Medulla oblongata (tissue), 1 donor: ENCODE results near the gene IER3.

Source experiments
- DNase-seq: peaks from one replicate; pipeline ENCODE4 v3.0.0-alpha.2; 2015; ENCODE audit errors: extremely low spot score

IER3 gene, protein sequence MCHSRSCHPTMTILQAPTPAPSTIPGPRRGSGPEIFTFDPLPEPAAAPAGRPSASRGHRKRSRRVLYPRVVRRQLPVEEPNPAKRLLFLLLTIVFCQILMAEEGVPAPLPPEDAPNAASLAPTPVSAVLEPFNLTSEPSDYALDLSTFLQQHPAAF

DNA sequence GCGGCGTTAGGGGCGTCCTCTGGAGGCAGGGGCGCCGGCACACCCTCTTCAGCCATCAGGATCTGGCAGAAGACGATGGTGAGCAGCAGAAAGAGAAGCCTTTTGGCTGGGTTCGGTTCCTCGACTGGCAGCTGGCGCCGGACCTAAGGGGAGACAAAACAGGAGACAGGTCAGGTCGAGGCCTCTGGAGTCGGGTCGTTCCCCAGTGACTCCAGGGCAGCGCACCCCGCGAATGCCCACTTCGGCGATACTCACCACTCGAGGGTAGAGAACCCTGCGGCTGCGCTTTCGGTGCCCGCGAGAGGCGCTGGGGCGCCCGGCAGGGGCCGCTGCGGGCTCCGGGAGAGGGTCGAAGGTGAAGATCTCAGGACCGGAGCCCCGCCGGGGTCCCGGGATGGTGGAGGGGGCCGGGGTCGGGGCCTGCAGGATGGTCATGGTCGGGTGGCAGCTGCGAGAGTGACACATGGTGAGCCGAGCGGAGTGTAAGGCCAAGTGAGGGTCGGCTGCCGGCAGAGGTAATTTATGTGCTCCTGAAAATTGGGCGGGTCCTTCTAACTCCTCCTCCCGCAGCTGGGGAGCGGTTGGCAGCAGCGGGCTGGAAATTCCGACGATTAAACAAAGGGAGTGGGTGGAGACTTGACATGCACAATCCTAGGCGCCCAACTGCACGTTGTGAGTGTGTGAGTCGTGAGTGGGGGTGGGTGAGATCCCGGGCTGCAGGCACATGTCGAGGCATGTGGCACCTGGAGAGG lies at the start of gene IER3:
Gene IER3 (minus strand): TSS at position 494 of the 752 bp plus-strand sequence. CDS start 29 bp downstream, at position 465.
- DNase-seq = peak; percentile 81

DNA sequence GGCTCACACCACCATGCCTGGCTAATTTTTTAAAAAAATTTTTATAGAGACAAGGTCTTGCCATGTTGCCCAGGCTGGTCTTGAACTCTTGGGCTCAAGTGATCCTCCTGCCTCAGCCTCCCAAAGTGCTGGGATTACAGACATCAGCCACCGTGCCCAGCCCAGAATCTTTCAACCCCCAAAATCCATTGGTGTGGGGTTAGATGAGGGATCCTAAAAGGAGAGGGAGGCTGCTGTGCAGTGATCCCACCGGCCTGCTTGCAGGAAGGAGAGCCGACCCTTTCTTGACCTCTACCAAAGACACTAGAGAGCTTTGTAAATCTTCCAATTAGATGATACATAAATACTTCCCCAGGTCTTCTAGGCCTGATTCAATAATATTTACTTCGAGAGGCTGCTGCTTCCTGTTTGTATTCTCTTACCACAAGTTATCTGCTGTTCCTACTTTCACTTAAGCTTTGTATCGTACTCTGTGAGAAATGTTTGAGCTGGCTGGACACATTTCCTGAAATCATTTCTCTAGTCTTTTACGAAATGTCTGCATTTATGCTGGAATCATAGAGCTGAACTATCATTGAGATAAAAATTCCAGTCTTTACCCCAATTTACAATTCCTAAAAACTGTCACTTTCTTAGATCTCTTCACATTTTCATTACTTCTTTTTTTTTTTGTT lies 49.3 kb upstream of the IER3 start:
- peak; percentile 66 for DNase-seq

DNA sequence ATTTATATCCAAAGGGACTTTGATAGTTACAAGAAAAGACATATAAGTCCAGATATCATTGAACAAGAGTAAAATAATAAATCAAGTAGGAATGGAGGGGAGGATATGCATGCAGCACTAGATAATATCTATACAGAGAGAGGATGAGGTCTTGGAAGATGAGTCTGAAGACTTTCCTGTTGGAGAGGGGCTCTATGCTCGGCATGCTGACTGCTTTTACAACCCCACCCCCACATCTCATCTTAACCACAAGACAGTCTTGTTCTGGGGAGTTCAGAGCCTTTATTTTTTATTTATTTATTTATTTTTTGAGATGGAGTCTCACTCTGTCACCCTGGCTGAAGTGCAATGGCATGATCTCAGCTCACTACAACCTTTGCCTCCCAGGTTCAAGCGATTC lies 48.4 kb upstream of the IER3 start:
- DNase-seq = no peak

DNA sequence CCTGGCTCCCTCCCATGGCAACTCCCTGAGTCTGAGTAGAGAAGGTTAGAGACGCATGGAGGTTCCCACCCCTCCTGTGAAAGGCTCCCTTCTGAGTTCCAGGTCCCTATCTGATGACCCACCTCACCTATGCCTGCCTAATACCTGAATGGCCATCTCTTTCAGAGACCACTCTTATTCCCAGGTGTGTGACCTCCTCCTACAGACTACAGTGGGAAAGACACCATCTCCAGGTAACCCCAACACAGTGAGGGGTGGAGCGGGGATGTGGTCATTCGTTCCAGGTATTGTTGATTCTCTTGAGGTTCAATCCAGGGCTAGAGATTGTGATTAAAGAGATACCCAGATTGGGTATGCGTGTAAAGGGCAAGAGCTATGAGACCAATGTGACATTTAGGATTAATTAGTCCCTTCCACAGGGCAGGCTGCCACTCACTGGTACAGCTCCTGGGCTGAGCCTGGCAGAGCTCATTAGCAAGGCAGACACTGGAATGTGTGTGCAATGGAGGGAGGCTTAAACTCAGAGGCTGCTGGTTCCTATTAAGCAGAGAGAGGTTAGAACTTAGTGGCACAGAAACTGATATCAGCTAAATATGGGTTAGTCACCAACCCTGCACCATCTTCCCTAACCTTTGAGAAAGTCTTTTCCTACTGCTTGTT lies 46.5 kb upstream of the IER3 start:
- DNase-seq = no peak

DNA sequence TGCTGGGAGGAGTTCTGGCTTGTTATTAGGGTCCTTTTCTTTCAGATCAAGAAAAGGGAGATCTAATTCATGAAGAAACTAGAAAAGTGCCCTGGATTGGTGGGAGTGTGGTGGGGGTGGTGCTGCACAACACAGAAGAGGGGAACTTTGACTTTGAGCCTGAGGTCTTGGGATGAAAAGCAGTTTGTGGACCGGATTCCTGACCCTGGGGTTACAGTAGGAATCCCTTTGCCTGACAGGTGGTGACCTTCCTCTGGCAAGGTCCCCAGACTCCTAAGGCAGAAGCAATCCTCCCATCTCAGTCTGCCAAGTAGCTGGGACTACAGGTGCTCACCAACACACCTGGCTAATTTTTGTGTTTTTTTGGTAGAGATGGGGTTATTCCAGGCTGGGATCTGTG lies 45.3 kb upstream of the IER3 start:
- DNase-seq = no peak

DNA sequence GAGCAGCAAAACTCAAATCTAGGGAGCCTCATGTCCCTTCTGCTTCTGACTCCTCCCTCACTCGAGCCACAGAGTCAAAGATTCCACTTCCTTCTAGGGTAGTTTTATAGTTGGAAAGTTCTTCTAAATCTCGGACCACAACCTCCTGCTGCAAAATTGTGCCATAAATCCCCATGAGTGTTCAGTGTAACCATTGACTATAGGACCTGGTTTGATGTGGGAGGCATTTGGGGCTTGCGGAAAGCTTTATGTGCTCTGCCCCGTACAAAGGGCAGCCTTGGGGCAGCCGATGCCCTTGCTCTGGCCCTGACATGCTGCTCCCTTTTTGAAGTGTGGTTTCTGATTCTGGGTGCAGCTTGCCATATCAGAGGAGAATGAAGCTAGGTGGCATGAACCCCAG lies 43.6 kb upstream of the IER3 start:
- DNase-seq = peak; percentile 64

DNA sequence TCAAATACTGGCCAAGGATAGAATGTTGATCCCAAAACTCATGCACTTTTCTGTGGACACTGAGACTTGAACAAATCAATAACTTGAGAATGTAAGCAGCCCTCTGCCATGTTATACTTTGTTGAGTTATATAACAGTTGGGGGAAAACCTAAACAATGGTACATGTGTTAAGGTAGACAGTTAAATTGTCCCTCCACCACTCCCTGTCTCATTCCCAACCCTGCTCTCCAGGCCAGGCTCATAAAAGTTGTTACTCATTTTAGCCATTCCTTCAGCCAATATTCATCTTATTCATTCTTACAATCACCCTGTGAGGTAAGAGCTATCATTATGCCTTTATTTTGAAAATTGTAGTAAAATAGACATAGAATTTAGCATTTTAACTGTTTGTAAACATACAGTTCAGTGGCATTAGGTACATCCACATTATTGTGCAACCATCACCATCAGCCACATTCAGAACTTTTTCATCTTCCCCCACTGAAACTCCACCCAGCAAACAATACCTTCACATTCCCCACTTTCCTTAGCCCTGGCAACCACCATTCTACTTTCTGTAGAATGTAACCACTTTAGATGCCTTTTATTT lies 38.2 kb upstream of the IER3 start:
- DNase-seq = no peak

DNA sequence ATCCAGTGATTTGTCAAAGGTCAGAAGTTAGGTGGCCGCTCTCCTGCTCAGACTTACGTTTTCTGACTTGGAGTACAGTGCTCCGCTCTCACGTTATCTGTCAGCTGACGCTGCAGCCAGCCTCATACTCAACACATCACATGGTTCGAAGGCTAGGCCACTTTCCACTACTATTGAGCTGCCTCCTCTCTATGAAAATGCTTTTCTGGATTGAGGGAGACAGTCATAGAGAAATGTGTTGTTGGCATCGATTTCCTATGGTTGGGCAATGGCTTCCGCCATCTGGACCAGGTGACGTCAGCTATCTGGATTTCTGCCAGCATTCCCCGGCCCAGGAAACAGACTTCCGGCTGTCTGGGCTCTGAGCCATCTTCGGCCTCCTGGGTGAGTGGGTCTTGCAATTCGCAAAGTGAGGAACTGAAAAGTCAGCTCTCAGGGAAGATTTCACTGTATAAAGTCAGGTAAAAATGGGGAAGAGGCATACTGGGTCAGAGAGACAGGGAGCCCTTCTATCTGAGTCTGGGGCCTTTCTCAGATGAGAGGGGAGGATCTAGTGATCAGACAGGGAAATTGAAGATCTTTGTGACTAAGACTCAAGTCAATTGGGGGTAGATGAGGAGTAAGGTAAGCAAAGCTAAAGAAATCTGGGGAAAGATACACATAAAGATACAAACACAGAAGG lies 37.5 kb upstream of the IER3 start:
- DNase-seq = peak; percentile 97

DNA sequence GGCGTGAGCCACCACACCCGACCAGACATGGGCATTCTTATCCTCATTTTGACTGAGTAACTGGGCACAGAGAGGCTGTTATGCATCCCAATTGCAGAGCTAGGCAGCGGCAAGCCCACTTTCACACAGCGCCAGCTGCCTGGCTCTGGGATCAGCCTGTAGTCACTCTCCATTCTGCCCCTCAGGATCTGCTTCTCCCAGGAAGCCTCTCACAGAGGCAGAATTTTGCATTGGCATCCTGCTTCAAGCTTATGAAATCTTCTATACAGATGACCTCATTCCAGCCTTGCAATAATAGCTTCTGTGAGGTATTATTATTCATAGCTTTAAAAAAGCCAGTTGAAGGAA lies 37.0 kb upstream of the IER3 start:
- DNase-seq = no peak

DNA sequence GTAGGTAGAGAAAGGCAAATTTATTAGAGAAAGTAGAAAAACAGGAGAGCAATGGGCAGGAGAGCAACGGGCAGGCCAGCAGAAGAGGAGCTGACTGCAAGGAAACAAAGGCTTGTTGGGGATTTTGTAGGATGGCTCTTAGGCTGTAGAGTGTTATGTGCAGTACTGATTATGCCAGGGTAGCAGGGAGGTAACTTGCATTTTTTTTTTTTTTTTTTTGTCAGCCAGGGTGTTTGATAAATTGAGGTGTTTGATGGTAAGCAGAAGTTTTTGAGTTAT lies 36.2 kb upstream of the IER3 start:
- DNase-seq = no peak

DNA sequence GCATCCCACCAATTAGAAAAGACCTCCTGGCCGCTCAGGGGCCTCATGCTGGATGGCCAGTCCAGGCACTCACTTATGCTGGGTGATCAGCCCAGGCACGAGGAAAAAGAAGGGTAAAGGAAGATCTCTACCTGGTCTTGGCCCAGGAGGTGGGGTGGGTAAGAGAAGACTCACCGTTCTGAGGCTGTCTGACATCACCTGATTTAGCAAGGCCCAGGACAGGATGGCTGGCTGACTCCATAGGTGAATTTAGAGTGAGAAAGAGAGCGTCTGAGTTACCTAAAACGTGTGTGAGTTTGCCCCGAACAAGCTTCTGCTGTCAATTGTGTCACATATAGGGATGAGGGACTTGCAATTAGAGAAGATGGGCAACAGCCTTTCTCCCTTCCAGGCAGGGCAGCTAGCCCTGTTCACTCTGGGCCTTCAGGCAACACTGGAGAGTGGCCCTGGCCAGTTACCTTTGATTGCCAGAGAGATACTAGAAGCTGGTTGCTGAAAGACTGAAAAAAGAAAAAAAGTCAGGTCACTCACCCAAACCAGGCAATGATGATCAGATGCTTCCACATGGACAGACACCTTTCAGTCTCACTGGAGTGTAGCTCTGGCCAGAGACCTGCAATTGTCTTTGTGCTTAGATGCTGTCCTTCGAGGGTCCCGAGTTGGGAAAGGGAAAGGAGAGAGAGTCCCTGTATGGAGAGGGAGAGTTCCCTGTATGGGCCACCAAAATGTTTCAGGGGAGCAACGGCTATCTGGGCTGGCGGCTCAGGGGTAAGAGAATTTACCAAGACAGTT lies 35.7 kb upstream of the IER3 start:
- DNase-seq = no peak

DNA sequence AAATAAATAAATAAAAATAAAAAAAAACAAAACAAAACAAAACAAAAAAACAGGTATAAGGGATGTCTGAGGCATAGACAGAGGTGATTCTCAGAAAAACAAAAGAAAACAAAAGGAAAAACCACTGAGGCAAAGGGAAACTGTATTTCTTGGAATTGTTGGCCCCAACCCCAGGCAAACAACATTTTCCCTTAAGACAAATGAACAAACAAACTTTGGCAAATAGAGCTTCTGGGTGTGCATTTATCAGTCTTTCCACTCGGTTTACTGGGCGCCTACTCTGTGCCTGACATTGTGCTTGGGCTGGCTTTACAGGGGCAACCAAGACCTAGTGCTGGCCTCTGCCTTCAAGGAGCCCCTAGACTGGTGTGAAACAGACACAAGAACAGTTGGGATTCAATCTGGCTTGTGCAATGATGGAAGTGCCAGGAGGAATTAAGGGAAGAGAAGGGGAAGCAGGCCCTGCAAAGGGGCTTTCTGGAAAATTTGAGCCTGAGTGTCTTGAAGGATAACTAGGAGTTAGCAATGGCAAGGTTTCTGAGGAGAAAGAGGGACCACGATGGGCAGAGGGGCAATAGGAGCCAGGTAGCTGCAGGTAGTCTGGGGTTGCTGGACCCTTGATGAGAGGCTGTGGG lies 33.8 kb upstream of the IER3 start:
- DNase-seq = no peak

DNA sequence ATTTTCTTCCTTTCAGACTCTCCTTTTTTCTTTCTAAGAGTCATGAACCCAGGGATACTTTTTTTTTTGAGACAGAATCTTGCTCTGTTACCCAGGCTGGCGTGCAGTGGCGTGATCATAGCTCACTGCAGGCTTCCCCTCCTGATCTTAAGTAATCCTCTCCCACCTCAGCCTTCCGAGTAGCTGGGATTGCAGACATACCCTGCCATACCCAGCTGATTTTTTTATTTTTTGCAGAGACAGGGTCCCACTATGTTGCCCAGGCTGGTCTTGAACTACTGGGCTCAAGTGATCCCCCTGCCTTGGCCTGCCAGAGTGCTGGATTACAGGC lies 32.8 kb upstream of the IER3 start:
- DNase-seq = no peak

DNA sequence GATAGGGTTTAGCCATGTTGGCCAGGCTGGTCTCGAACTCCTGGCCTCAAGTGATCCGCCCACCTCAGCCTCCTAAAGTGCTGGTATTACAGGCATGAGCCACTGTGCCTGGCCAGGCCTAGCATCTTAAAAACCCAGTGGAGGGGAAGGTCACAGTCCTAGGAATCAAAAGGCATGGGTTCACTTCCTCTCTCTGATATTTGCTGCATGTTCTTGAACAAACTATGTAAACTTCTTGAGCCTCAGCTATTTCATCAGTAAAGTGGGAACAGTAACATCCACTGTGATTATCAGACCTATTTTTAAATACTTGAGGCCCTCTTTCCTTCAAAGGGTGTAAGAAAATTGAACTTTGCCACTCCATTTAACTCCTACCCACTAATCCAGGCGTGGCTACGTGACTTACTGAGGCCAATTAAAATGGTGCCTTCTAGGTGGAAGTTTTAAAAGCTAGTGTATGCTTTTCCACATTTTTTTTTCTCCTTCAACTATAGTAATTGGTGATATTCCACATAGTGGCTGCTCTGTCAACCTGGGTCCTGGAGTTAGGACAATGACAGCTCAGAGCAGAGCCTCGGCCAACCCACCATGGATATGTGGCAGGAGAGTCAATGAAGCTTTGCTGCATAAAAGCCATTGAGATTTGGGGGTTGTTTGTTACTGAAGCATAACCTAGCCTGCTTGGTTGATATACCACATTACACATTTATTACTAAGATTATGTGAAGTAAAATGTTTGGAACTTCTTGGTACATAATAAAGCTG lies 32.2 kb upstream of the IER3 start:
- no peak for DNase-seq

DNA sequence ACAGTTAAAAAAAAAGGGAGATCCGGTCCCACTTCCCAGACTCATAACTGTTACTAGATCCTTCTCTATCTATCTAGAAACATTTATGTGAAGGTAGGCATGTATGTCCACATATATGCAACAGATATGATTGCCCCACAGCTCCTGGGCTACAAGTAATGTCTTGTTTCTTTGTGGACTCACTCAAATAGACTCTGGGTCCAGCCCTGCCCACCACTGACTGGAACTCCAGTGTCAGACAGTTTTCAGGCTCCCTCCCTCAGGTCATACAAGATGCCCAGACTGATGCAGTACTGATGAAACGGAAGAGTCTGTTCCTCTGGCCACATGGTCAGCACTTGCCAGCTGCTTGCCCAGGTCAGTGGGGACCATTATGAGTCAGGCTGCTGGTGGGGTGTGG lies 30.8 kb upstream of the IER3 start:
- no peak for DNase-seq

DNA sequence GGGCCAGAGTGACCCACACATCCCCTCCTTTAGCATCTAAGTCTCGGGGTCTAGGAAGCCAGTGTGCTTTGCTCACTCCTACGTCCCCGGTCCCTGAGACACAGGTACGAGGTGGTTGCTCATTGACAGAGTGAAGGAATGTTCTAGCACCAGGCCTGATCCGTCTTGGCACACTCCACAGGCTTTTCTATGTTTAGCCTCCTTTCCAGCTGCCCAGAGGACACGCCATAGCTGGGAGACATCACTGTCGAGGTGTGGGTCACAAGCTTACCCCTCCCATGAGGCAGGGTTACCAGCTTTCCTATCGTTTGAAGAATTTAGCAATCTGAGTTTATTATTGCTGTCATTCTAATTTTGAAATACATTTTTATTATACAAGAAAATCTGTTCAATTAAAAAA lies 30.4 kb upstream of the IER3 start:
- DNase-seq = no peak

DNA sequence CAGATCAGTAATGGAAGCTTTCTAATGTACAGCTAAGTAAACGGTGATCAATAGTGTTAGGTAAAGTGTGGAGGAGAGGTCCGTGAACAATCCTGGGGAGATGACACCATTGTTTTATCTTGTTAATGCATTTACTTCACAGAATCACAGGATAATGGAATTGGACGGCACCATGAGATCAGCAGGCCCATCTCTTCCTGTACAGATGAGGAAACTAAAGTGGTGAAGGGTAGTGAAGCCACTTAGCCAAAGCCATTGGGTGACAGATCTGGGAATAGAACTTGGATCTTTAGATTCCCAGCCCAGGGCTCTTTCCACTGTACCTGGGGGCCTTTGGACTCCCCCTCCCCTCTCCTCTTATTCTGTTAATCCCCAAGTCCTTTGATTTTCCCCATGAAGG lies 26.2 kb upstream of the IER3 start:
- DNase-seq = no peak

DNA sequence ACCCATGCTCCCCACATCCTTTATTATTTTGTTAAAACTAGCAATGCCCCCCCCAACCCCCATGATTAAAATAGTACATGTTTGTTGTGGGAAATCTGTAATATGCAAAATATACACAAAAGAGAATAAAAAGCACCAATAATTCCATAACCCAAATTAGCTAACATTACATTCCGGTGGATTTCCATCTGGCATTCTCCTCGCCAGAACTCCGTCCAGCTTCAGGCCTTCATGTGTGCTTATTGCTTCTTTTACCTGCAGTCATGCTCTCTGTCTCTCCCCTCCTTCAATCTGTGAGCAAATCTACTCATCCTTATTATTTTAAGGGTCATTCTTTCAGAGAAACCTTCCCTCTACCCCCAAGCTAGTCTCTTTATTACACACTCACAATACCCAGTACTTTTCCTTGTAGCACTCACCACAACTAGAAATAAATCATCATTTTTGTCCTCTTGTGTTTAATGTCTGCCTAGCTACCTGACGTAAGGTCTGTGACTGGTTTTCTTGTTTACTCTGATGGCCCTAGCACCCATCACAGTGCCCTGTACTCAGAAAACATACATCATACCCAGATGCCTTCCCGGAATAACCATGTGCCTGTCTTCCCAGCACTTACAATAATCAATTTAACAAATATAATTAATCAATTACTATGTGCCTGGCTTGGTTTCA lies 25.6 kb upstream of the IER3 start:
- no peak for DNase-seq

DNA sequence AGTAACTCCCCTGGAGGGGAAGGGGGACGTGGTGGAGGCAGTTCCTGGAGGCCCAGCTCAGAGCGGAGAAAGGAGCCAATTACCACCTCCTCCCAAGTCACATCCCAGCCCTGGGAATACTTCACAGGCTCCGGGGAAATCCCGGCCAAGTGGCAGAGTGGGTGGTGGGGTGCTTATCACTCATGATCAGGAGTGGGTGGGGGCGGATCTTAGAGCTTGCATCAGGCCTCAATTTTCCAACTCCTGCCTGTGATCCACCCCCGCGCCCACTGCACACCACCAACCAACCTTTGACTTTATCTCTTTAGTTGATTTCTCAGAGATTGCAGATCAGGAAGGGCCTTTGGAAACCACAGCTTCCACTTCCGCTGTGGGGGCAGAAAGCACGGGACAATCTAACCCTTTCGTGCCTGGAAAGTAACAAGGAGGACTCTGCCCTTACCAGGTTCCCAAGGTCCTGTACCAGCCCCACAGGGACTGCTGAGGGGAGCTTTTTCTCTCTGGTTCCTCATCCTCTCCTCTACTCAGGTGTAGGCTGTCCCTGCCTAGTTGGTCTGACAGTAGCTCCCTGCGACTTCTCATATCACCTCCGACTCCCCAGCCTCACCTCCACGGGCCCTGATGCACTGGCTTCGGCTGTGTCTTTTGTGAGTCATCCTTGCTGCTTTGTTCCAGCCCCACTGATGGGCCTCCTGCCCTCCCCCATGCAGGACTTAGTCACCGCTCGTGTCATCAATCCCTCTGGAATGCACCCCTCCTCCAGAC lies 24.9 kb upstream of the IER3 start:
- DNase-seq = peak; percentile 28
